HG03439 (cell line): ENCODE data around the gene FUOM.
"Not testable (repeated sequence)": the region's sequence is repeated elsewhere in the genome, so short reads cannot be mapped to it uniquely, and the experiment has no call there.

ENCODE experiments used
- ATAC-seq: cut with Tn5 transposase; IDR thresholded peaks from one replicate; pipeline ENCODE4 v1.9.1; 2021; ENCODE audit warnings: mild to moderate bottlenecking, moderate library complexity; ENCODE audit not compliant: unreplicated experiment

Gene FUOM

DNA sequence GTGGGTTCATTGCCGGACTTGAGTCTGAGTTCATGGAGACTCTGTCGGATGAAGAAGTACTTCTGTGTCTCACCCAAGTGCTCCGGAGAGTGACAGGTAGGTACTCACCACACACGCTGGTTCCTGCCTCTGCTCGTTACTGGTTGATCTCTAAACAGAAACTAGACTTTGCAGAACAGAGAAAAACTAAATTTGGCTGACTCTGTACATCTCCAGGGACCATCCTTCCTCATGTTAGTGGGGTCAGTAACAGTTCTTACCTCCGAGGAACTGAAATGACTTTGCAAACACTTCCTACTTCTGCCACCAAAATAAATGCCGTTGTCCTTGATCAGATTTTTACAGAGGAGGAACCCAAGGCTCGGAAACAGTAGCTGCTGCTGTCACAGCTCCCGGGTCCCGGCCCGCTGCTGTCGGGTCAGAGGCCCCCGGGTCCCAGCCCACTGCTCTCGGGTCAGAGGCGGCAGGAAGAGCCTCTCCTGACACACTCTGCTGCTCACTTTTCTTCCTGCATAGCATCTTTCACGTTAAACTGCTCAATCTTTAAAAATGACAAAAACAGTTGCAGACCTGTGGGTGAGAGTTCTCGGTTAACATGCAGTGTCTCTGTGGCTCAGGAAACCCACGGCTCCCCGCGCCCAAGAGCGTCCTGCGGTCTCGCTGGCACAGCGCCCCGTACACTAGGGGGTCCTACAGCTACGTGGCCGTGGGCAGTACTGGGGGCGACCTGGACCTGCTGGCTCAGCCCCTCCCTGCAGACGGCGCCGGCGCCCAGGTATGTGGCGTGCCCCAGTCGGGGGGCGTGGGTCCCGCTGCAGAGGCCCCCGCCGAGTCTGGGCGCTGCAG is 31.4 kb upstream of the FUOM start:
- peak; percentile 76 for ATAC-seq

DNA sequence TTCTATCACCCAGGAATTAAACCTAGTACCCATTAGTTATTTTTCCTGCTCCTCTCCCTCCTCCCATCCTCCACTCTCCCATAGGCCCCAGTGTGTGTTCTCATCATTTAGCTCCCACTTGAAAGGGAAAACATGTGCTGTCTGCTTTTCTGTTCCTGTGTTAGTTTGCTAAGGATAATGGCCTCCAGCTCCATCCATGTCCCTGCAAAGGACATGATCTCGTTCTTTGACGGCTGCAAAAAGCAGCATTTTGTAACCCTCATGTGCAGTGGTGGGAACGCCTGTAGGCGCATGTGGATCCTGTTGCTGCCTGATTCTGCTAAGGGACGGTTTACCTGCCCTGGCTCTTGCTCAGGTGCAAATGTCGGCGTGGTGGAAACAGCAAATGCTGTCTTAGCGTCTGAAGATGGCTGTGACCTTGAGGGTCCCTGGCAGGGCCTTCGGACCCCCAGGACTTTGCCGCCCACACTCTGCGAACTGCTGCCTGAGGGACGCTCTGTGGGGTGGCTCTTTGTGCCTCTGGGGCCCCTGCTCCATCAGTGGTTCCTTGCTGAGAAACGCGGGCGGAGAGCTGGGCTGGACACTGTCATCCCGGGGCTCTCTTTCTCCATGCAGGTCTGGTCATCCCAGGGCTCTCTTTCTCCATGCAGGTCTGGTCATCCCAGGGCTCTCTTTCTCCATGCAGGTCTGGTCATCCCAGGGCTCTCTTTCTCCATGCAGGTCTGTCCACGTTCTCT is 30.6 kb upstream of the FUOM start:
- peak; percentile 1 for ATAC-seq

DNA sequence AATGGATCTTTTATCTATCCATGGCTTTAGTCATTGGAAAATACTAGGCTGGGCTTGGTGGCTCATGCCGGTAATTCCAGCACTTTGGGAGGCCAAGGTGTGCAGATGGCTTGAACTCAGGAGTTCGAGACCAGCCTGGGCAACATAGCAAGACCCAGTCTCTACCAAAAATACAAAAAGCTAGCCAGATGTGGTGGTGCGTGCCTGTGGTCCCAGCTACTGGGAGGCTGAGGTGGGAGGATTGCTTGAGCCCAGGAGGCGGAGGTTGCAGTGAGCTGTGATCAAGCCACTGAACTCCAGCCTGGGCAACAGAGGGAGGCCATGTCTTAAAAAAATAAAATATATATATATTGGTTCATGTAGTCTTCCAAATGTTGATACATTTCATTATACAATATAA is 29.1 kb upstream of the FUOM start:
- ATAC-seq: not testable (repeated sequence)

DNA sequence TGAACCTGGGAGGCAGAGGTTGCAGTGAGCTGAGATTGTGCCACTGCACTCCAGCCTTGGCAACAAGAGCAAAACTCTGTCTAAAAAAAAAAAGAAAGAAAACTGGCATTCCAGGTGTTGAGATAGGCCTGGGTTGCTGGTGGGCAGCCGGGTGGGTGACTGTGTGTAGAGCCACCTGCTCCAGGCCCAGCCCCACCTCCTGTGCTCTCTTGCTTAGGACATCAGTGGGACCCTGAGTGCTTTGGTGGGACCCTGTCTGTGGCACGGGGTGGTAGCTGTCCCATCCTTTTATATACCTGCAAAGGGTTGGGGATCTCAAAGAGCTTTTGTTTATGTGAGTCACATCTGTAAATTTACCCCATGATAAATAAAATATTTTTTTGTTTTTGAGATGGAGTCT is 27.4 kb upstream of the FUOM start:
- ATAC-seq: no peak

DNA sequence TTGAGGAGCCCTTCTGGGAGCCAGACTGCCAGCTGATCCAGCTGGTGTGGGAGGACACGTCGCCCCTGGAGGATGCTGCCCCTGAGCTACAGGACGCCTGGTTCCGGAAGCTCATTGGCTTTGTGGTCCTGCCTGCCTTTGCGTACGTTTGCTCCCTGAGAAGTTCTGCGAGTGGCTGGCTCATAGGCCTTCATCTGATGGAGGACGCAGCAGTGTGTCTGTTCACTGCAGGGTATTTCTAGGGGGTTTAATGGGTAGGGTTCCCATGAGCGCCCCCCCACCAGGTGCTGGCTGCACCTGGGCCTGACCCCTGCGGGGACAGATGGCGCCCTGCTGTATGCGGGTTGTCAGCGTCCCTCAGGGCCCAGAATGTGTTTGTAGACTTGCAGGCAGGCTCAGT is 26.3 kb upstream of the FUOM start:
- ATAC-seq: no peak

DNA sequence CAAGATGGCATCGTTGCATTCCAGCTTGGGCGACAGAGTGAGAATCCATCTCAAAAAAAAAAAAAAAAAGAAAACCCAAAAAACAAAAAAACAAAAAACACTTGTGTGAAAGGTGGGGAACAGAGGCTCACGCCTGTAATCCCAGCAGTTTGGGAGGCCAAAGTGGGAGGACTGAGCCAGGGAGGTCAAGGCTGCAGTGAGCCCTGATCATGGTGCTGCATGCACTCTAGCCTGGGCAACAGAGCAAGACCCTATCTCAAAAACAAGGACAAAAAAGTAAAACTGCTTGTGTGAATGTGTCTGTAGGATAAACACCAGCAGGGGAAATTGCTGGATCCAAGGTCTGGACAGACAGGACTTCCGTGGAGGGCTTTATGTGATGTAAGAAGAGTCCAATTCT is 25.7 kb upstream of the FUOM start:
- ATAC-seq: no peak

DNA sequence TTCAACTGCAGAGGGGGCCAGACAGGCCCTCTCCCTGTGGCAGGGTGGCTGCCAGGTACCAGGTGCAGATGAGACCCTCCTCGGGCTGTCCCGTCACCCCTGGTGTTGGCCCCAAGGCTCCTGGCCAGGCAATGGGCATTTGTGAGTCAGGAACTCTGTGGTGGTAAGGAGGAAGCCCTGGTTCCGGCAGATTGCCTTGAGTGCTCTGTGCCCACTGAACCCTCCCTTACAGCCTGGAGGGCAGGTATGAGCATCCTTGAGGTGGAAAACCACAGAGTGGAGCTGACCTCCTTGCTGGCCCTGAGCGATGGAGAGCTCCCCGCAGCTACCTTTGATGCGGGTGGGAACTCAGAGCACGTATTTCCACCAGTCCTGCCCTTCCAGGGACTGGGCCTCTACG is 23.2 kb upstream of the FUOM start:
- ATAC-seq: no peak

DNA sequence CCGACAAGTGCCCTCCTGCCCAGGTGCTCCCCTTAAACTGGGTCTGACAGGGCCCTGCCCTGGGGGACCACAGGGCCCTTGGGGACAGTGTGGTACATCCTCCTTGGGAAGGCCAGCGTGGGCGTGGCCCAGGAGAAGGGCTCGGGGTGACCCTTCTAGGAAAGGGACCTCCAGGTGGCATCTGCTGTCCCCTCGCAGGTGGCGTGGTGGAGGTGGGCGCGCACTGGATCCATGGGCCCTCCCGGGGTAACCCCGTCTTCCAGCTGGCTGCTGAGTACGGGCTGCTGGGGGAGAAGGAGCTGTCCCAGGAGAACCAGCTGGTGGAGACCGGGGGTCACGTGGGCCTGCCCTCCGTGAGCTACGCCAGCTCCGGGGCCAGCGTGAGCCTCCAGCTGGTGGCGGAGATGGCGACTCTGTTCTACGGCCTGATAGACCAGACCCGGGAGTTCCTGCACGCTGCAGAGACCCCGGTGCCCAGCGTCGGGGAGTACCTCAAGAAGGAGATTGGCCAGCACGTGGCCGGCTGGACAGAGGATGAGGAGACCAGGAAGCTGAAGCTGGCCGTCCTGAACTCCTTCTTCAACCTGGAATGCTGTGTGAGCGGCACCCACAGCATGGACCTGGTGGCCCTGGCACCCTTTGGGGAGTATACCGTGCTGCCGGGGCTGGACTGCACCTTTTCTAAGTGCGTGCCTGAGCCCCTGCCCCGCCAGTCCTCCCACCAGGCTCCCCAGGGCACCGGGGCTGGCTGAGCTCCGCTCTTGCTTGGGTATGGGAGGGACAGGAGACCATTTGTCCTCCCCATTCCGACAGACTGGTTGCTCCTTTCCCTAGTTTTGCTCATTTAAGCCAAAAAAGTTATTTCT is 22.2 kb upstream of the FUOM start:
- ATAC-seq: no peak

DNA sequence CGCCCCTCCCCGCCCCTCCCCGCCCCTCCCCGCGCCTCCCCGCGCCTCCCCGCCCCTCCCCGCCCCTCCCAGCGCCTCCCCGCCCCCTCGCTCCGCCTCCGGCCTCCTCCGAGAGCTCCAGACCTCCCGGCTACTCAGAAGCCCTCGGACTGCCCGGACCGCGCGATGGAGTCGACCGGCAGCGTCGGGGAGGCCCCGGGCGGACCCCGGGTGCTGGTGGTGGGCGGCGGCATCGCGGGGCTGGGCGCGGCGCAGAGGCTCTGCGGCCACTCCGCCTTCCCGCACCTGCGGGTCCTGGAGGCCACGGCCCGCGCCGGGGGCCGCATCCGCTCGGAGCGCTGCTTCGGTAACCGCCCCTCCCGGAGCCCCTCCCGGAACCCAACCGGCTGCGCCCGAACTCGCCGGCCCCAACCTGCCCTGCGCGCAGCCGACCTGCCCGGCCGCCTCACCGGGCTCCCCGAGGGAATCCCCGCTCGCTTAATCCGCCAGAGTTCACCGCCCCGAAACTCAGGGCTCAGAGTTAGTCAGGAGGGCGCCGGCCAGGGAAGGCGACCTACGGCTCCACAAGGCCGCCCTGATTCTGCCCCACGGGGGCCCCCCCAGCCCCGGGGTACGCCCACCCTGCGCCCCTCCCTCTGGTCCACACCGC is 21.5 kb upstream of the FUOM start, which contains the start of gene PAOX:
TSS of gene PAOX (plus strand) at position 111 of the 649 bp plus-strand sequence. CDS start at position 166, 55 bp downstream.
- peak; percentile 50 for ATAC-seq

DNA sequence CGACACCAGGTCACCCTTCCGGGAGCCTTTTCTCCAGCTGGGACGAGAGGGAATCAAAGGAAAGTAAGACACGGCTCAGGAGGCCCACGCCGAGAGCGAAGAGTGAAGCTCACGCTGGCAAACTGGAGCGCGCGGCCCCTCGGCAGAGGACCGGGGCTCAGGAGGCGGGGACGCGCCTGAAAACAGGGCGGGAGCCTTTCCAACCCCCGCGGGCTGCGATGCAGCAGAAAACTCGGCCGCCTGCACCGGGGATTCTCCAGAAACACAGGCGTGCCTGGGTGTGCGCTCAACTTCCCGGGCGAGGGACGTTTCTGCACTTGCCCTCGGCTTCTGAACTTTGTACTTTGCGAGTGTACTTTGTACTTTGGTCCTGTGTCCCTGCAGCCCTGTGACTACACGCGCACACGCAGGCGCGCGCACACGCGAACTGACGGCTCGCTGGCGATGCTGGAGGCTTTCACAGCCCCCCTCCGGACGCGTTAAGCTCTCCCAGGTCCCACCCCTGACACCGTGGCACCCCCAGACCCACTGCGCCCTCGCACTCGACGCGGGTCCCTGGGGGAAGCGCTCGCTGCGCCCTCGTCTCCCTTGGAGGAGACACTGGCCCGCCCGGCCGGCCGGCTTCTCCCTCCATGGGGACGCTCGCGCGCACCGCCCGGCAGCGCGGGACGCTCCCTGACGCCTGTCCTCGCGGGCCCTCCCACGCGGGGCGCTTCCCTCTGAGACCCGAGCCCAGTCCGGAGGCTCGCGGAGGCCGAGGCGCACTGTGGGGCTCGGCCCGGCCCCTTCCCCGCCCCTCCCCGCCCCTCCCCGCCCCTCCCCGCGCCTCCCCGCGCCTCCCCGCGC is 20.7 kb upstream of the FUOM start:
- ATAC-seq: peak; percentile 35

DNA sequence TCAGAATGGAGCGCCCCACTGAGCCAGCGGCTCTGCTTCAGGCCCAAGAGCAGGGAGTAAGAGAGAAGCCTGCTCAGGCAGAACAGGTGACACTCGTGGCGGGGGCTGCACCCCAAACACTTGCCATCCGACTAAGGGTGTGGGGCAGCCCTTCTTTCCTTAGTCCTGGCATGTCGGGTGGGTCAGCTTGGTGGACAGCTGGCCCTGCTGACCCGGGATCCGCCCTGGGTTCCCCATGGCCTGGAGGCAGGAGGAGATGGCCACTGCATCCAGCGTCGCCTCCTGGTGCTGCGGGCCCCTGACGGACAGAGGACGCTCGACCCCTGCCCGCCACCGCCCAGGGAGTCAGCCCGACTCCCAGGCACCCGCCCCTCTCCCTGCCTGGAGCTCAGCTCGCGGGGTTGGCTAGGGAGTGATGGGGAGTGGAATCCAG is 20.0 kb upstream of the FUOM start:
- ATAC-seq: no peak

DNA sequence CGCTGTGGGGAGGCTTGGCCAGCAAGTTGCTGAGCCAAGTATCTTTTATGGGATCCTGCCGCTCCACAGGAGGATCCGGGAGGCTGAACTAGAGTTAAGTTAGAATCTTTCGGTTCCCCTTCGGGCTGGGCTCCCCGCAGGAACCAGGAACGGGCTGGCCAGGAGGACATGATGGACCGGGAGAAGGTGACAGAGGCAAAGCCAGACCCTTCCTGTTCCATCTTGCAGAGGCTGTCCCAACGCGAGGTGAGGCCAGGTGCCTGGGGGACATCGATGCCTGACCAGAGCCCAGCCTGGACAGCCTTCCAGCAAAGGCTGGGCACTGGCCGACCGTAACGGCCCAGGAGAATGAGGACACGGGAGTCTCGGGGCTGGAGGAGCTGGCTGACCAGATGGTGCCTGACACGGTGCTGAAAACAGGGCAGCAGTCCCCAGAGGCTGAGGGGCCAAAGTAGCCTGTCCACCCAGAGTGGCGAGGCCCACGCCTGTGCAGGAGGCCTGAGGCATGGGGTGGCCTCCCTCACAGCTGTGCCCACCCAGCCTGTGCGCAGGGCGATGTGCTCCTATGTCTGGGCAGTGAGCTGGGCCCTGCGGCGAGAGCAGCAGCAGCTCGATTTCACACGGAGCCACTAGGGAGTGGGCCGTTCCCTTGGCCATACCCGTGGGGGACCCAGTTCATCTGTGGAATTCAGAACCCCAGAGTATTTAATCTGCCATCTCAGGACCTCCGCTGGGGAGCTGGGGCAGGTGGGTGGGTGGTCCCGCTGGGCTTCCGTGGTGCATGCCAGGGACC is 19.4 kb upstream of the FUOM start:
- ATAC-seq: no peak

DNA sequence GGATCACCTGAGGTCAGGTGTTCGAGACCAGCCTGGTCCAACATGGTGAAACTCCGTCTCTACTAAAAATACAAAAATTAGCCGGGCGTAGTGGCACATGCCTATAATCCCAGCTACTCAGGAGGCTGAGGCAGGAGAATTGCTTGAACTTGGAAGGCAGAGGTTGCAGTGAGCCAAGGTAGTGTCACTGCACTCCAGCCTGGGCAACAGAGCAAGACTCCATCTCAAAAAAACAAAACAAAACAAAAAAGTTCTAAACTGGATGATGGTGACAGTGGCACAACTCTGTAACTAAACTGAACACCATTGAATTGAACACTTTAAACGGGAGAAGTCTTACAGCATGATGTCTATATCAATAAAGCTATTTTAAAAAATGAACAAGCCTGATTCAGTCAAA is 18.4 kb upstream of the FUOM start:
- not testable (repeated sequence) for ATAC-seq

DNA sequence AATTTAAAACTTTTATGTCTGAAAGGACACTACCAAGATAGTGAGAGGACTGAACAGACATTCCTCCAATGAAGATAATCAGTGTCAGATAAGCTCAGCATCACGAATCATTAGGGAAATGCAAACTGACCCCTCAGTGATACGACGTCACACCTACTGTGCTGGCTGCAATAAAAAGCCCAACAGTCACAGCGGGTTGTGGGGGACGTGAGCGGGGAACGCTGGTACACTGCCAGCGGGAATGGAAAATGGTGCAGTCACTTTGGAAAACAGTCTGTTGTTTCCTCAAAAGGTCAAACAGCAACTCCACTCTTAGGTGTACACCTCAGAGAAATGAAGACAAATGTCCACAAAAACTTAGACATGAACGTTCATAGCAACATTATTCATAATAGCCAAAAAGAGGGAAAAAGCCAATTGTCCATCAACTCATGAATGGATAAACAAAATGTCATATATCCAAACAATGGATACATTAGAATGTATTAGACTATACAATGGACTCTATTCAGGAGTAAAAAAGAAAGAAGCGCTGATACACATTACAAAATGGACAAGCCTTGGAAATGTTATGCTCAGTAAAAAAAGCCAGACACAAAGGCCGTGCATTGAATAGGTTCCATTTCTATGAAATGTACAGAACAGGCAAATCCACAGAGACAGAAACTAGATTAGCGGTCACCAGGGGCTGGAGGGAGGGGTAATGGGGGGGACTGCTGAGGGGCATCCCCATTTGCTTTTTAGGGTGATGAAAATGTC is 17.7 kb upstream of the FUOM start:
- ATAC-seq: no peak

DNA sequence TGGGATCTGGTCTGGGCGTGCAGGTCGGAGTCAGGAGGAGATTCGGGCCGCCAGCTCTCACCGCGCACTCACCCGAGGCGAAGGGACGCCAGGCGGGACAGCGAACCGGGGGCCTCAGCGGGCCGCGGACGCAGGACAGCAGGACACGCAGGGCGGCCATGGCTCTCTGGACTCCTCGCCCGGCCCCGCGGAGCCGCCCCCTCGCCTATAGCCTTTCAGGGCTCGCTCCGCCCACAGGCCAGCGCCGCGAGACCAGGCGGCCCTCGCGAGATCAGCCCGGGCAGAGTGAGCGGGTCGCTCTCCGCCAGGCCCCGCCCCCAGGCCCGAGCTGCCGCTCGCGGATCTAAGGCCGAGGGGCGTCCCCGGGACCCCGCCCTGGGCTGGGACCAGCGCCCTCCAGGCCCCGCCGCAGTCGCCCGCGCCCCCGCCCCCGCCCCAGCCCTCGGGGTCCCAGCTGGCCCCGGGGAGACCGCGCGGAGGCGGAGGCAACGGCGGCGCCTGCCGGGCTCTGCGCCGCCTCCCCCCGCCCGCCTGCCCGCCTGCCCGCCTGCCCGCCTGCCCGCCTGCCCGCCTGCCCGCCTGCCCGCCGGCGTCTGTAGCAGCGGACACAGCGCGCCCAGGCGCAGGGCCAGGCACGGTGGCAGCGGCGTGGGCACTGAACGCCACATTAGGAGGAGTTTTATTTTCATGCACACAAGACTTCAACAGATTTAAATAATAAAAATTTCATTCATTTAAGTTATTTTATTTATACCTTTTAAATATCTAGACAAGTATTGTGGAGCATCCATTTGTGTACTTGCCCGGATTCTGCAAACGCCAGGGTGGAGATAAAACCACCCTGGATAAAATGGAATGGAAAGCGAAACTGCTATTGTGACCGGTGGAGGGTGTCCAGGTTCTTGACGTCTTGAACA is 15.6 kb upstream of the FUOM start, which contains the start of gene ECHS1:
TSS of gene ECHS1 (minus strand) at position 181 of the 917 bp plus-strand sequence. CDS start at position 160, 21 bp downstream.
- ATAC-seq: peak; percentile 93

DNA sequence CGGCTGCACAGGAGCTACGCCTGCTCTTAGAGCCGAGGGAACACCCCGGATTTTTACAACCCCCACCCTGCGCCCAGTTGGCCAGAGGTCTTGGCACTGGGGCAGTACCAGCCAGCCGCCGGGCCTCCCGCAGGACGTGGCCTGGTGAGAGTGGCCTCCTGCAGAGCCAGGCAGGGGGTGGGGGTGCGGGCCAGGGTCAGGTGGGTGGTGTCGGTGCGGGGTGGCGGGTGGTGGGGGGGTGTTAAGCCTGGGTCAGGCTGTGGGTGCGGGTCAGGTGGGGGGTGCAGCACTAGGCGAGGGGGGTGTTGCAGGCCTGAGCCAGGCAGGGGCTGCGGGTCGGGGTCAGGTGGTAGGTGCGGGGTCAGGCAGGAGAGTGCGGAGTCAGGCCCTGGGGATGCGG is 14.7 kb upstream of the FUOM start:
- ATAC-seq: no peak
